Lung (tissue), 12 donors: ENCODE results near the gene CHRND. TPM values are rescaled to one million over a fixed set of nuclear protein-coding genes. Genes with fewer than 3 reads are reported as not detected.

ENCODE experiments used
- ATAC-seq: fragments of 200-7000 bp; cut with Tn5 transposase; one replicate; pipeline ENCODE4 v1.9.1; 2020; ENCODE audit warnings: moderate number of reproducible peaks; ENCODE audit not compliant: insufficient read depth, low FRiP score
- DNase-seq, 3 donors: peaks; one replicate each; pipeline ENCODE4 v3.0.0-alpha.2; 2013 to 2017
- H3K27ac ChIP-seq, 2 donors: one replicate each; pipeline ENCODE4 v1.5.1; 2013; ENCODE audit warnings: mild to moderate bottlenecking in 2 of 2, moderate library complexity in 2 of 2, control low read depth in 1 of 2, inconsistent platforms in 1 of 2, low read depth in 1 of 2, low read length in 1 of 2
- H3K27me3 ChIP-seq, 3 donors: one replicate each; pipeline ENCODE4 v1.5.1; 2013; ENCODE audit warnings: low read length in 2 of 3; ENCODE audit not compliant: control insufficient read depth in 3 of 3, insufficient read depth in 3 of 3
- H3K36me3 ChIP-seq, 4 donors: one replicate each; pipeline ENCODE4 v1.5.1; 2013; ENCODE audit warnings: low read length in 4 of 4, mild to moderate bottlenecking in 1 of 4, moderate library complexity in 1 of 4; ENCODE audit not compliant: control insufficient read depth in 4 of 4, insufficient read depth in 4 of 4
- H3K4me1 ChIP-seq, 5 donors: one replicate each; pipeline ENCODE4 v1.5.1; 2013; ENCODE audit warnings: low read length in 5 of 5, mild to moderate bottlenecking in 2 of 5, moderate library complexity in 1 of 5; ENCODE audit not compliant: control insufficient read depth in 5 of 5, insufficient read depth in 5 of 5
- H3K4me3 ChIP-seq: one replicate; pipeline ENCODE4 v1.5.1; 2013; ENCODE audit warnings: mild to moderate bottlenecking, control low read depth, moderate library complexity
- H3K9ac ChIP-seq, 2 donors: one replicate each; pipeline ENCODE4 v1.5.1; 2013; ENCODE audit warnings: low read length in 2 of 2, control low read depth in 1 of 2; ENCODE audit not compliant: insufficient read depth in 1 of 2
- H3K9me3 ChIP-seq, 4 donors: one replicate each; pipeline ENCODE4 v1.5.1; 2013; ENCODE audit warnings: low read length in 3 of 4, mild to moderate bottlenecking in 1 of 4, moderate library complexity in 1 of 4; ENCODE audit not compliant: control insufficient read depth in 4 of 4, insufficient read depth in 3 of 4
- WGBS, 2 donors: extraction: QIAGEN DNeasy Blood & Tissue Kit; methylation state at CpG; one replicate each; pipeline ENCODE4 v1.1.7; 2013; 5-methylcytosine and 5-hydroxymethylcytosine counted together
- polyA plus RNA-seq, 2 donors: library from polyadenylated mRNA; stranded (reverse); fragments of 200-250 nt; gene quantifications; one replicate each; pipeline ENCODE4 v1.2.1, GENCODE V29; 2013
- total RNA-seq, 2 donors: library from RNA; depleted of rRNA in 1 of 2; stranded (reverse); fragments of >200 nt in 1 of 2; gene quantifications; one replicate each; pipeline ENCODE4 v1.2.1, GENCODE V29; 2014 to 2021
- TF ChIP-seq, protein P1 (sequence below): IDR thresholded peaks from 2 replicates; pipeline ENCODE4 v1.5.1; 2012; ENCODE audit warnings: mild to moderate bottlenecking; ENCODE audit errors: control extremely low read depth, extremely low read depth
- donor health status: control.
- donor health status: control.
- donor health status: Bipolar disorder and iron deficiency.
- donor health status: healthy.
- donor health status: DM: yes; HTN: yes; CAD: no.

CHRND gene
- total and polyA plus RNA-seq, 4 donors, result not detected

DNA sequence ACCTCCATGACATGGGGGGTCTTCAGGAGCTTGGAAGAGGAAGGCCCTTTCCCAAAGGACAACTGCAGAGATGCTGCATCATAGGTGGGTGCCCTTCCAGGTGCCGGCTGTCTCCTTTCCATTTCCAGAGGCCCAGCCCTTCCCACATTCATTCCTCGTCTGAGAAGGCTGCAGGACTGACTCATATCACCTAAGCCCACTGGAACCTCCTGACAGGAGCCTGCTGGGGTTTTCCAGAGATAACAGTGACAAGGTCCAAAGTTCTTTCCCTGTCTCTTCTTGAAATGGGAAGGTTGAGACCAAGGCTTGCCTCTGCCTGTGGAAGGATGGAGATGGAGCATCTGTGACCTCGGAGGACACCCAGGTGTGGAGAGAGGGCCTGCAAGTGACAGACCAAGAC is 9.4 kb upstream of the CHRND start:
- Histone ChIP-seq H3K9me3 (peaks cover 0 to 2% (median 0%) of the 10 kb centered on the region in 4 donors), H3K4me3 (no peak overlapping the region), H3K27ac (no peak overlapping the region), H3K36me3 (no peaks in the 10 kb centered on the region), H3K4me1 (no peaks in the 10 kb centered on the region), H3K9ac (no peak overlapping the region), H3K27me3 (peaks cover 0 to 14% (median 7%) of the 10 kb centered on the region in 3 donors)
- WGBS, 2 donors, result 92% methylated on average over 3 of the region's 3 CpGs
- TF ChIP-seq, protein P1, sequence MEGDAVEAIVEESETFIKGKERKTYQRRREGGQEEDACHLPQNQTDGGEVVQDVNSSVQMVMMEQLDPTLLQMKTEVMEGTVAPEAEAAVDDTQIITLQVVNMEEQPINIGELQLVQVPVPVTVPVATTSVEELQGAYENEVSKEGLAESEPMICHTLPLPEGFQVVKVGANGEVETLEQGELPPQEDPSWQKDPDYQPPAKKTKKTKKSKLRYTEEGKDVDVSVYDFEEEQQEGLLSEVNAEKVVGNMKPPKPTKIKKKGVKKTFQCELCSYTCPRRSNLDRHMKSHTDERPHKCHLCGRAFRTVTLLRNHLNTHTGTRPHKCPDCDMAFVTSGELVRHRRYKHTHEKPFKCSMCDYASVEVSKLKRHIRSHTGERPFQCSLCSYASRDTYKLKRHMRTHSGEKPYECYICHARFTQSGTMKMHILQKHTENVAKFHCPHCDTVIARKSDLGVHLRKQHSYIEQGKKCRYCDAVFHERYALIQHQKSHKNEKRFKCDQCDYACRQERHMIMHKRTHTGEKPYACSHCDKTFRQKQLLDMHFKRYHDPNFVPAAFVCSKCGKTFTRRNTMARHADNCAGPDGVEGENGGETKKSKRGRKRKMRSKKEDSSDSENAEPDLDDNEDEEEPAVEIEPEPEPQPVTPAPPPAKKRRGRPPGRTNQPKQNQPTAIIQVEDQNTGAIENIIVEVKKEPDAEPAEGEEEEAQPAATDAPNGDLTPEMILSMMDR, result no peak
- DNase-seq (no peak), ATAC-seq (no peak)

DNA sequence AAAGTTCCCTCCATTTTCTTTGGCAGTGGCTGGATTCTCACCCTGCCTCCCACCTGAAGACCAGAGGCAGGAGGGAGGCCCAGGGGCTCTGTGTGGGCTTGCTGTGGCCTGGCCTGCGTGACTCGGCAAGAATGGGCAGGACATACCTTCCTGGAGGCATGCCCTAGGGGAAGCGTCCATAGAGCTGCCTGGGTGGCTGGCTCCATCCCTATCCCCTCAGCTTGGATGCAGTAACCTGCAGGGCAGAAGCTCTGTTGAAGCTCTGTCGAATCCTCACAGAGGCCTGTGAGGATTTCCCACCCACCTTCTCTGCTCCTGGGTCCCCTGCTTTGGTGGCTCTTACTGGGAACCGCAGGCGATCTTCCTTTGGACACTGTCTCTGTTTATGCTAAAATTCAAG is 7.1 kb upstream of the CHRND start:
- no peak for ATAC-seq
- WGBS, 2 donors, result 67 to 77% methylated on average over 6 of the region's 6 CpGs
- DNase-seq, result no peak
- no peaks in the 10 kb centered on the region for H3K36me3 ChIP-seq
- no peak overlapping the region for H3K27ac ChIP-seq
- peaks cover 0 to 5% (median 0%) of the 10 kb centered on the region in 5 donors for H3K4me1 ChIP-seq
- no peaks in the 10 kb centered on the region for H3K9me3 ChIP-seq
- TF ChIP-seq, protein P1, result no peak
- H3K27me3 ChIP-seq, result peaks cover 5 to 20% (median 16%) of the 10 kb centered on the region in 3 donors
- no peak overlapping the region for H3K9ac ChIP-seq
- H3K4me3 ChIP-seq, result no peak overlapping the region

DNA sequence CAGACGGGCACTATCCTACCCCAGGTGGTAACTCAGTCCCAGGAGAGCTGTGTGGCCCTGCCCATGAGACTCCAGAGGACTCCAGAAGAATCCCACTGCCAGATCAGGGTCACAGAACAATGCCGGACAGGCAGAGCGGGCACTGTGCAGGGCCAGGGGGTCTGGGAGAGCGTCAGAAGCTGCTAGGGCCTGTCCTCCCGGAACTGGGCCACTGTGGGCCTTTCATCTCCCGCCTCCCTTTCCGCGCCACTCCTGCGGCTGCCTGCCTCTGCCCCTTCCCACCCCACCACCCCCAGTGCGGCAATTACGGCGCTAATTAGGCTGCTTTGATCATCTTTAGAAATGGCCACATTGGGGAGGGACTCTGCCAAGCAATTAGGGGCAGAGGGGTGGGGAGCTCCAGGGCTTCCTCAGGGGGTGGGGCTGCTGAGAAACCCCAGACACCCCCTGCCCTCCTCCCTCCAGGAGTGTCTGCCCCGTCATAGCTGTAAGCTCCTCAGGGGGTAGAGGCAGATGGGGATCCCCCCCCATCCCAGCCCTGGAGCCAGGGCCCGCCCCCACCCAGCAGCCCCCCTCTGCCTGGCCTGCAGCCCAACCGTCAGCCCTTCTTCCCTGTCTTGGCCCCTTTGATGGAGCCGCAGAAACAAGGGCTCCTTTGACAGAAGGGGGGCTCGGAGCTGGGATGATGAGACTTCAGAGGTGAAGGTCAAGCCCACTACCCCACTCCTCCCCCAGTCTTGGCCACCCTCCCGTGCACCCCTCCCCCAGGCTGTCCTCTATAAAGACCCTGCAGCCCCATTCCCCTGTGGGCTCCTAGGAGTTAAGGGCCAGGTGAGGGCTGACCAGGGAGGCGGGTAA is 6.2 kb upstream of the CHRND start, which contains the start of gene PRSS56:
PRSS56 (plus strand) TSS at position 808 of the 858 bp plus-strand sequence. CDS start 211 bp downstream, outside the sequence.
- peaks cover 7 to 26% (median 22%) of the 10 kb centered on the region in 3 donors for H3K27me3 ChIP-seq

More for the DNA sequence above, 6.2 kb upstream of the CHRND start, which contains the start of gene PRSS56:
- no peaks in the 10 kb centered on the region for H3K36me3 ChIP-seq
- no peak within 1 kb of the TSS for H3K27ac ChIP-seq
- H3K4me1 ChIP-seq, result peaks cover 0 to 8% (median 0%) of the 10 kb centered on the region in 5 donors
- ATAC-seq (no peak), DNase-seq (no peak)
- 54 to 73% methylated on average over 18 to 19 of the region's 19 CpGs for WGBS, 2 donors
- no peak within 1 kb of the TSS for H3K4me3 ChIP-seq
- no peak within 1 kb of the TSS for H3K9ac ChIP-seq
- H3K9me3 ChIP-seq, result no peaks in the 10 kb centered on the region
- TF ChIP-seq, protein P1, result no peak
